ENCODE results near the gene ERI3. TPM values are rescaled to one million over a fixed set of nuclear protein-coding genes. Genes with fewer than 3 reads are reported as not detected.

Gene ERI3
- total RNA-seq, 2 donors from 2014 or later: 30.4 to 45.5 TPM

- no peak for DNase-seq
- no peak for ATAC-seq (replicated peaks in 1 of 2)
- Mint-ChIP-seq H3K4me3 (no peak overlapping the region), H3K9me3 (no peaks in the 10 kb centered on the region), H3K36me3 (ENCODE audit: insufficient read depth in 2 of 2) (peaks cover 2 to 4% of the 10 kb centered on the region in 2 donors), H3K27me3 (ENCODE audit: low read depth) (no peaks in the 10 kb centered on the region), H3K27ac (no peak overlapping the region), H3K4me1 (ENCODE audit: low read depth) (peaks cover 4% of the 10 kb centered on the region)
Measured at GRCh38 chr1:44321466-44321865, 33.6 kb downstream of the ERI3 start.

GRCh38 chr1:44318097-44319088, 36.7 kb downstream of the ERI3 start:
- Mint-ChIP-seq H3K27ac (no peak overlapping the region), H3K27me3 (ENCODE audit: low read depth) (no peaks in the 10 kb centered on the region), H3K9me3 (no peaks in the 10 kb centered on the region), H3K4me1 (ENCODE audit: low read depth) (peaks cover 4% of the 10 kb centered on the region), H3K36me3 (ENCODE audit: insufficient read depth in 2 of 2) (peaks cover 2 to 6% of the 10 kb centered on the region in 2 donors), H3K4me3 (no peak overlapping the region)
- peak; percentile 49 to 60 for DNase-seq
- peak; percentile 25 to 34 for ATAC-seq (replicated peaks in 1 of 2)

GRCh38 chr1:44316231-44316759, 38.8 kb downstream of the ERI3 start:
- Mint-ChIP-seq H3K4me1 (ENCODE audit: low read depth) (peaks cover 4% of the 10 kb centered on the region), H3K27ac (no peak overlapping the region), H3K36me3 (ENCODE audit: insufficient read depth in 2 of 2) (peaks cover 2 to 6% of the 10 kb centered on the region in 2 donors), H3K4me3 (no peak overlapping the region), H3K9me3 (no peaks in the 10 kb centered on the region), H3K27me3 (ENCODE audit: low read depth) (no peaks in the 10 kb centered on the region)
- ATAC-seq (replicated peaks in 1 of 2) (peak; percentile 39 to 62), DNase-seq (no peak)

- H3K27me3 Mint-ChIP-seq (ENCODE audit: low read depth): no peaks in the 10 kb centered on the region
- peaks cover 0 to 6% of the 10 kb centered on the region in 2 donors for H3K36me3 Mint-ChIP-seq (ENCODE audit: insufficient read depth in 2 of 2)
- no peak overlapping the region for H3K4me3 Mint-ChIP-seq
- ATAC-seq (replicated peaks in 1 of 2) (no peak), DNase-seq (no peak)
- H3K9me3 Mint-ChIP-seq: no peaks in the 10 kb centered on the region
- H3K27ac Mint-ChIP-seq: no peak overlapping the region
- H3K4me1 Mint-ChIP-seq (ENCODE audit: low read depth): peaks cover 4% of the 10 kb centered on the region
Measured at GRCh38 chr1:44315521-44315920, 39.5 kb downstream of the ERI3 start.

GRCh38 chr1:44314452-44314851, 40.6 kb downstream of the ERI3 start:
- Mint-ChIP-seq H3K27ac (no peak overlapping the region), H3K36me3 (ENCODE audit: insufficient read depth in 2 of 2) (peaks cover 0 to 6% of the 10 kb centered on the region in 2 donors), H3K9me3 (no peaks in the 10 kb centered on the region)

GRCh38 chr1:44313265-44313918, 41.7 kb downstream of the ERI3 start:
- DNase-seq: no peak
- Mint-ChIP-seq H3K27ac (no peak overlapping the region), H3K4me1 (ENCODE audit: low read depth) (no peaks in the 10 kb centered on the region)

More at GRCh38 chr1:44314452-44314851, 40.6 kb downstream of the ERI3 start:
- DNase-seq: no peak
- no peaks in the 10 kb centered on the region for H3K27me3 Mint-ChIP-seq (ENCODE audit: low read depth)
- peaks cover 4% of the 10 kb centered on the region for H3K4me1 Mint-ChIP-seq (ENCODE audit: low read depth)
- H3K4me3 Mint-ChIP-seq: no peak overlapping the region
- no peak for ATAC-seq (replicated peaks in 1 of 2)

GRCh38 chr1:44312399-44313196, 42.5 kb downstream of the ERI3 start:
- H3K36me3 Mint-ChIP-seq (ENCODE audit: insufficient read depth in 2 of 2): peaks cover 0 to 8% of the 10 kb centered on the region in 2 donors
- no peaks in the 10 kb centered on the region for H3K4me1 Mint-ChIP-seq (ENCODE audit: low read depth)
- no peaks in the 10 kb centered on the region for H3K27me3 Mint-ChIP-seq (ENCODE audit: low read depth)
- no peak overlapping the region for H3K4me3 Mint-ChIP-seq
- DNase-seq (no peak), ATAC-seq (replicated peaks in 1 of 2) (no peak)
- no peaks in the 10 kb centered on the region for H3K9me3 Mint-ChIP-seq
- no peak overlapping the region for H3K27ac Mint-ChIP-seq

More at GRCh38 chr1:44313265-44313918, 41.7 kb downstream of the ERI3 start:
- no peak for ATAC-seq (replicated peaks in 1 of 2)
- no peaks in the 10 kb centered on the region for H3K9me3 Mint-ChIP-seq
- no peaks in the 10 kb centered on the region for H3K27me3 Mint-ChIP-seq (ENCODE audit: low read depth)
- H3K4me3 Mint-ChIP-seq: no peak overlapping the region
- peaks cover 0 to 8% of the 10 kb centered on the region in 2 donors for H3K36me3 Mint-ChIP-seq (ENCODE audit: insufficient read depth in 2 of 2)

GRCh38 chr1:44310006-44310405, 45.1 kb downstream of the ERI3 start:
- Mint-ChIP-seq H3K27me3 (ENCODE audit: low read depth) (no peaks in the 10 kb centered on the region), H3K36me3 (ENCODE audit: insufficient read depth in 2 of 2) (peaks cover 0 to 14% of the 10 kb centered on the region in 2 donors), H3K4me3 (no peak overlapping the region), H3K9me3 (no peaks in the 10 kb centered on the region), H3K4me1 (ENCODE audit: low read depth) (peaks cover 22% of the 10 kb centered on the region), H3K27ac (no peak overlapping the region)
- ATAC-seq (replicated peaks in 1 of 2) (no peak), DNase-seq (no peak)

- Mint-ChIP-seq H3K4me1 (ENCODE audit: low read depth) (peaks cover 26% of the 10 kb centered on the region), H3K36me3 (ENCODE audit: insufficient read depth in 2 of 2) (peaks cover 4 to 20% of the 10 kb centered on the region in 2 donors), H3K9me3 (no peaks in the 10 kb centered on the region), H3K27me3 (ENCODE audit: low read depth) (no peaks in the 10 kb centered on the region), H3K4me3 (peak overlapping the region; percentile 14 to 29), H3K27ac (peak overlapping the region; percentile 77)
- DNase-seq: peak; percentile 25 to 39
- peak; percentile 85 to 89 for ATAC-seq (replicated peaks in 1 of 2)
Measured at GRCh38 chr1:44305962-44306422, 49.1 kb downstream of the ERI3 start.

- Mint-ChIP-seq H3K27me3 (ENCODE audit: low read depth) (no peaks in the 10 kb centered on the region), H3K4me3 (no peak overlapping the region), H3K27ac (no peak overlapping the region), H3K4me1 (ENCODE audit: low read depth) (peaks cover 26% of the 10 kb centered on the region), H3K36me3 (ENCODE audit: insufficient read depth in 2 of 2) (peaks cover 4 to 19% of the 10 kb centered on the region in 2 donors), H3K9me3 (no peaks in the 10 kb centered on the region)
- DNase-seq: no peak
- ATAC-seq (replicated peaks in 1 of 2): no peak
Measured at GRCh38 chr1:44303532-44303931, 51.5 kb downstream of the ERI3 start.

- no peaks in the 10 kb centered on the region for H3K27me3 Mint-ChIP-seq (ENCODE audit: low read depth)
- peaks cover 4 to 17% of the 10 kb centered on the region in 2 donors for H3K36me3 Mint-ChIP-seq (ENCODE audit: insufficient read depth in 2 of 2)
- DNase-seq: no peak
- H3K4me1 Mint-ChIP-seq (ENCODE audit: low read depth): peaks cover 26% of the 10 kb centered on the region
- H3K27ac Mint-ChIP-seq: no peak overlapping the region
- no peak overlapping the region for H3K4me3 Mint-ChIP-seq
- H3K9me3 Mint-ChIP-seq: no peaks in the 10 kb centered on the region
- ATAC-seq (replicated peaks in 1 of 2): no peak
Measured at GRCh38 chr1:44302541-44302940, 52.5 kb downstream of the ERI3 start.

GRCh38 chr1:44301442-44301841, 53.6 kb downstream of the ERI3 start:
- Mint-ChIP-seq H3K27ac (no peak overlapping the region), H3K9me3 (no peaks in the 10 kb centered on the region), H3K4me3 (no peak overlapping the region), H3K27me3 (ENCODE audit: low read depth) (no peaks in the 10 kb centered on the region), H3K36me3 (ENCODE audit: insufficient read depth in 2 of 2) (peaks cover 4 to 15% of the 10 kb centered on the region in 2 donors), H3K4me1 (ENCODE audit: low read depth) (peaks cover 18% of the 10 kb centered on the region)
- DNase-seq: no peak
- no peak for ATAC-seq (replicated peaks in 1 of 2)
